K562 (cell line): Measurements from ENCODE around the gene NELFE. TPM values are rescaled to one million over a fixed set of nuclear protein-coding genes. Genes with fewer than 3 reads are reported as not detected.

Experiments
- CEBPG ChIP-seq, 3 experiments: fragments of 200-800 bp in 1 of 3; sonication (Bioruptor generic) in 1 of 3; sonication (generic) in 1 of 3; formaldehyde crosslinking in 1 of 3; IDR thresholded peaks in 2 of 3; conservative IDR thresholded peaks in 1 of 3; 2 replicates each; pipeline versions ENCODE4 v1.6.1 to v1.8.0; 2016 to 2022; ENCODE audit warnings: missing compliant biosample characterization in 2 of 3, missing genetic modification characterization in 2 of 3, mild to moderate bottlenecking in 1 of 3, missing genetic modification reagents in 1 of 3
- CHCHD3 ChIP-seq: fragments of 250-450 bp; sonication (Bioruptor Pico); IDR thresholded peaks from 2 replicates; pipeline ENCODE4 v2.1.2; 2022; ENCODE audit warnings: mild to moderate bottlenecking
- CREB3 ChIP-seq: fragments of 450-650 bp; conservative IDR thresholded peaks from 2 replicates; pipeline ENCODE4 v1.6.1; 2016; ENCODE audit warnings: missing genetic modification characterization, low read depth, mild to moderate bottlenecking, missing compliant biosample characterization, moderate library complexity
- E2F4 ChIP-seq: sonication (generic); formaldehyde crosslinking; IDR thresholded peaks from 2 replicates; pipeline ENCODE4 v1.8.0; 2022; ENCODE audit warnings: mild to moderate bottlenecking, low read depth, missing genetic modification reagents
- FOXJ3 ChIP-seq: sonication (generic); formaldehyde crosslinking; IDR thresholded peaks from 2 replicates; pipeline ENCODE4 v1.4.0; 2020; ENCODE audit warnings: mild to moderate bottlenecking, missing genetic modification reagents
- KAT8 ChIP-seq: fragments of 450-650 bp; IDR thresholded peaks from 2 replicates; pipeline ENCODE4 v1.6.1; 2016; ENCODE audit warnings: low read depth, mild to moderate bottlenecking
- MIER1 ChIP-seq: fragments of 450-650 bp; IDR thresholded peaks from 2 replicates; pipeline ENCODE4 v1.6.1; 2016; ENCODE audit warnings: antibody characterized with exemption, mild to moderate bottlenecking, low read depth
- NUFIP1 ChIP-seq: fragments of 450-650 bp; IDR thresholded peaks from 2 replicates; pipeline ENCODE4 v1.6.1; 2018; ENCODE audit not compliant: partially characterized antibody
- RERE ChIP-seq: sonication (generic); formaldehyde crosslinking; IDR thresholded peaks from 2 replicates; pipeline ENCODE4 v1.8.0; 2023; ENCODE audit warnings: missing genetic modification reagents, mild to moderate bottlenecking, borderline replicate concordance
- STAT5B ChIP-seq: fragments of 250-450 bp; sonication (Bioruptor Pico); IDR thresholded peaks from 2 replicates; pipeline ENCODE4 v1.8.0; 2021; ENCODE audit warnings: mild to moderate bottlenecking, inconsistent platforms
- TFAP4 ChIP-seq: sonication (generic); formaldehyde crosslinking; IDR thresholded peaks from 2 replicates; pipeline ENCODE4 v1.8.0; 2022; ENCODE audit warnings: missing genetic modification reagents, mild to moderate bottlenecking, moderate library complexity, borderline replicate concordance
- ZBTB12 ChIP-seq: fragments of 250-450 bp; sonication (Bioruptor Pico); IDR thresholded peaks from 2 replicates; pipeline ENCODE4 v1.4.0; 2020
- ZNF449 ChIP-seq: fragments of 250-450 bp; sonication (Bioruptor Pico); IDR thresholded peaks from 2 replicates; pipeline ENCODE4 v1.8.0; 2022; ENCODE audit warnings: moderate library complexity, mild to moderate bottlenecking, inconsistent platforms
- ZNF717 ChIP-seq: fragments of 250-450 bp; sonication (Bioruptor Pico); IDR thresholded peaks from 2 replicates; pipeline ENCODE4 v1.5.0; 2021
- polyA plus RNA-seq, 8 experiments: library from polyadenylated mRNA; depleted of rRNA in 4 of 8; stranded (reverse) in 5 of 8; unstranded in 3 of 8; fragments of >200 nt; fragmentation: Nextera tagmentation in 2 of 8; fragmentation: Illumina TruSeq in 1 of 8; extraction: Ambion mirVana in 2 of 8; extraction: Trizol in 1 of 8; gene quantifications; 2 replicates each; pipeline versions ENCODE4 v1.2.1 to v1.2.3, GENCODE V29; 2011 to 2014; ENCODE audit warnings: inconsistent platforms in 1 of 8, missing spikeins in 1 of 8
- total RNA-seq, 7 experiments: library from RNA; depleted of rRNA in 6 of 7; stranded (reverse); fragments of >200 nt in 6 of 7; fragmentation: Illumina TruSeq in 2 of 7; extraction: Trizol in 2 of 7; gene quantifications; 2 replicates each; pipeline versions ENCODE4 v1.2.1 to v1.2.3, GENCODE V29; 2011 to 2021; ENCODE audit warnings: low replicate concordance in 1 of 7

Gene NELFE
- total and polyA plus RNA-seq, 9 of the 15 experiments (the other 6 are each of a cell fraction or from before 2014, with no cell fraction given): 15.2 to 157 (median 91.5) TPM

- TF ChIP-seq CREB3 (tag): peak; percentile 72; the same call in 1 of the 2 replicates
- peak; percentile 80; the same call in 1 of the 2 replicates for TF ChIP-seq ZNF449 (CRISPR knock-in tag)
- TF ChIP-seq E2F4: peak; percentile 66; the same call in 1 of the 2 replicates
- no peak for TF ChIP-seq FOXJ3 (CRISPR knock-in tag)
- 0 out of 2 replicates have a peak, but pooled peaks have one; percentile 7 for TF ChIP-seq ZNF717 (CRISPR knock-in tag)
- TF ChIP-seq ZBTB12: peak; percentile 98
- TF ChIP-seq KAT8: 0 out of 2 replicates have a peak, but pooled peaks have one; percentile 53
- TF ChIP-seq TFAP4 (CRISPR knock-in tag): peak; percentile 94
- no peak for TF ChIP-seq STAT5B (CRISPR knock-in tag)
- no peak for TF ChIP-seq RERE
- TF ChIP-seq CEBPG (CRISPR knock-in tag; IDR thresholded peaks at IDR 0.05): peak; percentile 98
- peak; percentile 100 for TF ChIP-seq CEBPG (tag; conservative IDR thresholded peaks at IDR 0.05 in 1 of 2, IDR thresholded peaks at IDR 0.05 in 1 of 2)
- peak; percentile 12; the same call in 1 of the 2 replicates for TF ChIP-seq CHCHD3 (CRISPR knock-in tag)
- no peak for TF ChIP-seq NUFIP1
- no peak for TF ChIP-seq MIER1
Measured at GRCh38 chr6:31971993-31972708, 13.4 kb upstream of the NELFE start, which contains the start of gene DXO (continued).
